Smooth muscle cell of the coronary artery (primary cell): ENCODE data around the gene ADAM21. TPM values are rescaled to one million over a fixed set of nuclear protein-coding genes. Genes with fewer than 3 reads are reported as not detected.

Source experiments
- total RNA-seq: library from RNA; depleted of rRNA; stranded (reverse); fragments of >200 nt; gene quantifications from 2 replicates; pipeline ENCODE4 v1.2.3, GENCODE V29; 2014; ENCODE audit warnings: low replicate concordance

Gene ADAM21
- total RNA-seq = 0.23 and 0.75 TPM in 2 replicates

DNA sequence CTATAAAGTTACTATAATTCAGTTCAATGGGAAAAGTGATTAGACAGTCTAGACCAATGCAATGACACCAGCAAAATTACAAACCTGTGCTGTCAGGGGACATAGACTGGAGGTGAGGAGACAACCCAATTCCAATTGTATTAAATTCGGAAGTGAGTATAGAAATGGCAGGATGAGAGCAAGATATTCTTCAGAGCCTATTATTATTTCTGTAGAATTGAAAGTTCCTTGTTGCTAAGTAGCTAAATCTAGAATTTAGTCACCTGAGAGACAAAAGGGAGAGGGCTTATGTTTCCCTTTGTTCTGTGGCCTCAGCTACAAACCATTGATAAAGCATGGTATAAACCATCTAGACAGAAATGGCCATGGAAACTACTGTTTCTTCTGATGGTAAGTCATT, at the start of gene ADAM21:
Gene ADAM21 (plus strand): TSS at position 301 of the 400 bp plus-strand sequence. CDS start 5,326 bp downstream, outside the sequence.

DNA sequence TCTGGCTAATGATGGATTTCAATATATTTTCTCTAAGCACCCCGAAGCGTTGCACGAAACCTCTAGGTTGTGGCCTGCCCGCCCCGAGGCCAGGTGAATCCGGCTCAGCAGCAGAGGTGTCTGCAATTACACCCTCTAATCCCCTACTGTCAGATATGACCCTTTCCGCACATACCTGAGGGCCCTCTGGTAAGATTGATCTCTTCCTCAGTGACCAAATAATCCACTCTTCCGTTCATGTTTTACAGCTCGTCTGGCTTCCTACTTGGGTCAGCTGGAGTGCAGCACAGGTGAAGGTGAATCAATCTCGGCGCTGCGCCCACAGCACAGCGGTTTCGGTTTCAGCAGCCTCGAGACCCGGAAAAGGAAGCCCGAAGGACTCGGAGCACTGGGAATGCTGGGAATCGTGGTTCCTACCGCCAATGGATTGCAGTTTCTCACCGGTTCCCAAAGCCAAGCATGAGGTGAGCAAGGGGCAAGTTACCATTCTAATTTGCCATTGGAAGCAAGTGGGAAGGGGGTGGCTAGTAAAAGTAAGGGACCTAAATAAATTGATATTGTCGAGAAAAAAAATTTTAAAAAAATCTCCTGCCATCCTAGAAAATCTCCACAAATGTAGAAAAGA, 35.1 kb upstream of the ADAM21 start, which contains the start of gene SYNJ2BP:
Gene SYNJ2BP (minus strand): TSS at position 366 of the 625 bp plus-strand sequence. CDS start 127 bp downstream, at position 239.

Other genes with a start within 250 kb of the ADAM21 start
- gene COX16, start 92.5 kb upstream of the ADAM21 start, total RNA-seq = 15.1 and 38.2 TPM in 2 replicates
- gene SYNJ2BP, start 35.1 kb upstream of the ADAM21 start, total RNA-seq = 6.7 and 15.6 TPM in 2 replicates
- gene ADAM20, start 82.8 kb downstream of the ADAM21 start, total RNA-seq = 0.68 and 2.2 TPM in 2 replicates
- gene MED6, start 148.5 kb downstream of the ADAM21 start, total RNA-seq = 12.4 and 17.3 TPM in 2 replicates
- 0.23 TPM in 2 replicates for gene TTC9, start 189.7 kb downstream of the ADAM21 start, total RNA-seq